HG03039 (cell line): ENCODE data around the gene DLG2.

Source experiments
- ATAC-seq: cut with Tn5 transposase; IDR thresholded peaks from one replicate; pipeline ENCODE4 v1.9.1; 2021; ENCODE audit warnings: mild to moderate bottlenecking, moderate library complexity; ENCODE audit not compliant: unreplicated experiment

The DLG2 gene

GRCh38 chr11:84719935-84720577 is 907.1 kb downstream of the DLG2 start:
- ATAC-seq: no peak

- ATAC-seq: peak; percentile 72
These were observed 912.8 kb downstream of the DLG2 start for GRCh38 chr11:84714316-84714780.

GRCh38 chr11:84691830-84692229 is 935.3 kb downstream of the DLG2 start:
- ATAC-seq: no peak

GRCh38 chr11:84687433-84687832 is 939.7 kb downstream of the DLG2 start:
- no peak for ATAC-seq

DNA sequence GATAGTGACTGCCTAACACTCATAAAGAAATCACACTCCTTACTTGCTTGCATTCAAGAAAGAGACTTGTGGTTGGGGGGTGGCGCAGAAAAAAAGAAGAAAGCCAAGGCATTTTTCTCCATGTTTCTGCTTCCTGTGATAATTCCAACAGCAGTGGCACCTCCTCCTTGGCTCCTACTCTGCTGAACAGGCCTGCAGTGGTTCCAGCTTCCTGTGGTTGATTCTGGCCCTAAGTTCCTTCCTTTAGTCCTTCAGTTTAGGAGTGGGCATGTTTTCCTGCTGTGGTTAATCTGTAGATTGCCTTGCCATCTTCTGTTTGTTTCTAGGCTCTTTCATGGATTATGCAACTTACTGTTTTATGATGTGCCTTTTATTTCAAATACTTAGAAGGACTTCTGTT is 940.4 kb downstream of the DLG2 start:
- ATAC-seq: no peak

DNA sequence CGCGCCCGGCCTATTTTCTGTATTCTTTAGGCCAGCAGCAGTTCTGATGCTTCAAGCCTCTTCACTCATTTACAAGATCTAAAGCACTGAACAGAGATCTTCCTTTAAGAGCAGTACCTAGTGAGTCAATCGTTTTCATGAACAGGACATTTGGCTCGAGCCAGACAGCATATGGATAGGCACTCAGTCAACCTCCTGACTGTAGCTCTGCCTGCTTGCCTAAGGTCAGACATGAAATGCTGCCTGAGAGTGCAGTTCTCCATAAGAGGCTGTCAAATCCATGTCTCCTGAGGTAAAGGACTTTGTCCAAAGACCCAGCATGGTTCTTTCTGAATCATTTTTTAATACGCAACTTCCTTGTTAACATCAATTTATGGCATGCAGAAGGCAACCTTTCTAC is 941.2 kb downstream of the DLG2 start:
- no peak for ATAC-seq

DNA sequence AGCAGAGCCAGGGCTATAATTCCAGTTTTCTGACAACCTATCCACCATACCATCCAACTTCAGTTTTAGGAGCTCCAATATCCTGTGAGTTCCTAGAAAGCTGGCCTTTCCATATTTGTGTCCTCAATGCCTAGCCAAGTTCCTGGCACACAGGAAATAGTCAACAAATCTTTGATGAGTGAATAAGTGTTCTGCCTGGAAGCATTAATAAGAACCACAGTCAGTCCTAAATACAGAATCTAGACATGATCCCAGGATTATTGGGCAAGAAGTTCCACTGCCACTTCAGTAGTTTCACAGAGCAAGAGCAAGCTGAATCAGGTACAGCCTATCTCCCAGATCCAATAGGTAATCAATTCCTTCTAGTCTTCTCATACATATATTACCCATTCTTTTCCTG is 942.0 kb downstream of the DLG2 start:
- ATAC-seq: no peak

- ATAC-seq: no peak
These were observed 945.7 kb downstream of the DLG2 start for GRCh38 chr11:84681456-84681855.

GRCh38 chr11:84675396-84676025 is 951.6 kb downstream of the DLG2 start:
- ATAC-seq: no peak

- ATAC-seq: no peak
These were observed 953.4 kb downstream of the DLG2 start for GRCh38 chr11:84673753-84674152.

DNA sequence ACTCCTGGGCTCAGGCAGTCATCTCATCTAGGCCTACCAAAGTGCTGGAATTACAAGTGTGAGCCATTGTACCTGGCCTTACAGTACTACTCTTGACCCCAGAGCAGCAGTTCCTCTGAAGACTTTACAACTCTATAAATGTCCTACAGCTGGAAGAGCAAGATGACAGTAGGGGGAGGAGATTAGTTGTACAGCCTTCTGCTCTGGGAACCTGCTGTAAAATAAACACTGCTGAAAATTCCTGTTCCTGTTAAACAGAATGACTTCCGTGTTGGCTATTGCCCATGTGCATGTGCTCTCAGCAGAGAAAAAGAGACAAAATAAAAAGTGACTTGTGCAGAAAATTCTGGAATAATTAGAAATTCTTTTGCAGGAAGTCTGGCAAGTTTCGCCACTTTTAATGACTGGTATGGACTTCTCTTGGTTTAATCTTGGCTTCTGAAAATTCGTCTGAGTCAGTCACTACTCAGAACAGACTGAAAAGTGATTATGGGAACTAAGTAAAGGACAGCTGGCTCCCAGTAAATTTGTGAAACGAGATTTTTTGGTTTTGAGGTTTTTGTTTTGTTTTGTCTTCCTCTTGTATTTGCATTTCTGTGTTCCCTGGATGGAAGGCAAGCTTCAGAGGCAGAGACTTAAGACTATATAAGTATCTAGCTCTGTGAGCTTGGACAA is 955.7 kb downstream of the DLG2 start:
- no peak for ATAC-seq

DNA sequence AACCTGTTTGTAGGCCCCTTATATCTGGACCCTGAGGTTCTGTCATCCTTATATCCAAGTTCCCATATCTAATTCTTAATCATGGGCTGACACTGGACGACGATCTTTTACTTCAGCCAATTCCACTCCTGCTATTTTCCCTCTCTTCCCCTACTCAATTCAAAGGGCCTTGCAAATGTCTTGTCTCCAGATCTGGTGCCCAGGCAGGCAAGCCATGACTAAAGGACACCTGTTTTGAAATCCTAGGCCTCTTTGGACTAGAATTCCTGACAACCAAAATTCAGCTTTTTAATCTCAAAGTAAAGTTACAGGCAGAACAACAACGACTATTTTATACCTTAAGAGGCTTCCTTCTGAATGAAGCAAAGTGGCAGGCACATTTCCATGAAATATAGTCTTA is 963.4 kb downstream of the DLG2 start:
- ATAC-seq: no peak

- ATAC-seq: no peak
These were observed 966.7 kb downstream of the DLG2 start for GRCh38 chr11:84660257-84660977.

DNA sequence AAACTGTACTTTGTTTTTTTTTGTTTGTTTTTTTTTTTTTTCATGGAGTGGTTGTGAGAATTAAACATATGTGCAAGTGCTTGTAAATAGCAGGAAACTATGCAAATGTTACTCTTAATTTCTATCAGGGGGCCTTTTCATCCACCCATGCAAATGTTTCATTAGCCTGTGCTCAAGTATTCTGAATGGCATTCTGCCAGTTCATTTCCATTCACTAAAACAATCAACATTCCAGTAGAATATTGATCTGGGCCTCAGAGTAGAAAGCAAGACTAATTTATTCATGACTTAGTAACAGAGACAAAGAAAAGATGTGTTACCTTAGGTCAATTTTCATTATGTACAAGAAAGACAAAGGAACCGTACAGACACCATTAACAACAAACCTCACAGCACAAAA is 971.4 kb downstream of the DLG2 start:
- ATAC-seq: no peak

- ATAC-seq: no peak
These were observed 978.7 kb downstream of the DLG2 start for GRCh38 chr11:84648471-84648870.

GRCh38 chr11:84645988-84646694 is 981.0 kb downstream of the DLG2 start:
- ATAC-seq: no peak

GRCh38 chr11:84642500-84642899 is 984.6 kb downstream of the DLG2 start:
- ATAC-seq: no peak

DNA sequence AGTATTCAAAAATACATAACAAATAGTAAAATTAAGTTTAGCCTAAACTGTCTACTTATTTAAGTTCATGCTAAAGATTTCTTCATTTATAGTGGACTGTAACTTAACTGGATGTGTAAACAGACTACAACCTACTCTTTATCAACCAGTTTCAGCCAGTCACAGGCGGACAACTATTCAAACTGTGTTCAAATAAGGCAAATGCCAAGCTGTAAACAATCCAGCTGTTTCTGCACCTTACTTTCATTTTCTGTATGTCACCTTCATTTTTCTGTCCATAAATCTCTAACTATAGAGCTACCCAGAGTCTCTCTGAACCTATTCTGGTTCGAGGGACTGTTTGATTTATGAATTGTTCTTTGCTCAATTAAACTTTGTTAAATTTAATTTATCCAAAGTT is 992.8 kb downstream of the DLG2 start:
- ATAC-seq: no peak

- ATAC-seq: no peak
These were observed 998.1 kb downstream of the DLG2 start for GRCh38 chr11:84628871-84629620.

DNA sequence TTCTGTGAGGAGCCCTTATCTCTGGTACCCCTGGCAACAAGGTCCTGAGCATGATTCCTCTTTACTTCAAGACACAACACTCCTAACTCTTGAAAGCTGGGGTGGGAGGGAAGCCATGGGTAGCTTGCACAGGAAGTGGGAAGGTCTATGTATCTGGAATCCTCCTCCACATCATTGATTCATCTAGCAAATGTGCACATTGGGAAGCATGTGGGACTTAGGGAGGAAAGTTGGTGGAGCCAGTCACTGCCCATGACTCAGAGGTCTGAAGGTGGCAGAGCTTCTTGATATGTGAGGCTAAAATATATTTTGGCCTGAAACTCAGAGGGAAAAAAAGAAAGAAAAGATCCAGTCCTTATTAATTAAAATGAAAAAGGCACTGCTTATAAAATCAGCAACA is 1000.9 kb downstream of the DLG2 start:
- ATAC-seq: no peak
